MM.1S (cell line): ENCODE data around the gene SLC12A2.

Experiments used
- DNase-seq: peaks from one replicate; pipeline ENCODE4 v3.0.0-alpha.2; 2015
- H2AFZ ChIP-seq: fragments of 300-600 bp; sonication (generic); 2 replicates; pipeline ENCODE4 v1.6.0; 2016; ENCODE audit warnings: antibody characterized with exemption, low read length
- H3F3A ChIP-seq: fragments of 300-600 bp; sonication (generic); 2 replicates; pipeline ENCODE4 v1.6.1; 2016; ENCODE audit warnings: mild to moderate bottlenecking, antibody characterized with exemption, low read length, moderate library complexity, mixed read lengths; ENCODE audit not compliant: insufficient read depth
- H3K27ac ChIP-seq: fragments of 300-600 bp; sonication (generic); 2 replicates; pipeline ENCODE4 v1.5.1; 2016; ENCODE audit warnings: mild to moderate bottlenecking, low read length
- H3K27me3 ChIP-seq: fragments of 300-600 bp; sonication (generic); replicated peaks from 2 replicates; pipeline ENCODE4 v1.6.0; 2016; ENCODE audit warnings: low read length; ENCODE audit not compliant: insufficient read depth
- H3K36me3 ChIP-seq: fragments of 300-600 bp; sonication (generic); replicated peaks from 2 replicates; pipeline ENCODE4 v1.6.1; 2016; ENCODE audit warnings: mild to moderate bottlenecking, low read length, mixed read lengths; ENCODE audit not compliant: insufficient read depth
- H3K4me1 ChIP-seq: fragments of 300-600 bp; sonication (generic); 2 replicates; pipeline ENCODE4 v1.6.1; 2016; ENCODE audit warnings: low read length, mixed read lengths
- H3K4me2 ChIP-seq: fragments of 300-600 bp; sonication (generic); 2 replicates; pipeline ENCODE4 v1.6.0; 2016; ENCODE audit warnings: low read depth, low read length
- H3K4me3 ChIP-seq: fragments of 300-600 bp; sonication (generic); 2 replicates; pipeline ENCODE4 v1.5.1; 2016; ENCODE audit warnings: low read length, mixed read lengths
- H3K79me2 ChIP-seq: fragments of 300-600 bp; sonication (generic); 2 replicates; pipeline ENCODE4 v1.6.1; 2016; ENCODE audit warnings: mixed run types, low read length, mixed read lengths
- H3K9ac ChIP-seq: fragments of 300-600 bp; sonication (generic); 2 replicates; pipeline ENCODE4 v1.6.1; 2016; ENCODE audit warnings: low read length, mixed read lengths
- H3K9me2 ChIP-seq: fragments of 300-600 bp; sonication (generic); replicated peaks from 2 replicates; pipeline ENCODE4 v1.6.1; 2016; ENCODE audit warnings: mild to moderate bottlenecking, low read length, mixed read lengths; ENCODE audit not compliant: insufficient read depth
- H3K9me3 ChIP-seq: fragments of 300-600 bp; sonication (generic); replicated peaks from 2 replicates; pipeline ENCODE4 v1.6.1; 2016; ENCODE audit warnings: mild to moderate bottlenecking, low read length, mixed read lengths; ENCODE audit not compliant: insufficient read depth
- H4K20me1 ChIP-seq: fragments of 300-600 bp; sonication (generic); 2 replicates; pipeline ENCODE4 v1.6.1; 2016; ENCODE audit warnings: mild to moderate bottlenecking, low read length, moderate library complexity, mixed read lengths; ENCODE audit not compliant: insufficient read depth
- EZH2 ChIP-seq: fragments of 300-600 bp; sonication (generic); optimal IDR thresholded peaks from 2 replicates; pipeline ENCODE3; 2017; ENCODE audit warnings: low read depth, mild to moderate bottlenecking, antibody characterized with exemption, low read length, mixed read lengths
- EZH2phosphoT487 ChIP-seq: fragments of 300-600 bp; sonication (generic); IDR thresholded peaks from 2 replicates; pipeline ENCODE4 v1.6.1; 2018; ENCODE audit warnings: antibody characterized with exemption, low read length
- TF ChIP-seq, protein P1 (sequence below): fragments of 300-600 bp; sonication (generic); IDR thresholded peaks from 2 replicates; pipeline ENCODE4 v1.5.1; 2016; ENCODE audit warnings: antibody characterized with exemption, low read length, mixed read lengths

The SLC12A2 gene

DNA sequence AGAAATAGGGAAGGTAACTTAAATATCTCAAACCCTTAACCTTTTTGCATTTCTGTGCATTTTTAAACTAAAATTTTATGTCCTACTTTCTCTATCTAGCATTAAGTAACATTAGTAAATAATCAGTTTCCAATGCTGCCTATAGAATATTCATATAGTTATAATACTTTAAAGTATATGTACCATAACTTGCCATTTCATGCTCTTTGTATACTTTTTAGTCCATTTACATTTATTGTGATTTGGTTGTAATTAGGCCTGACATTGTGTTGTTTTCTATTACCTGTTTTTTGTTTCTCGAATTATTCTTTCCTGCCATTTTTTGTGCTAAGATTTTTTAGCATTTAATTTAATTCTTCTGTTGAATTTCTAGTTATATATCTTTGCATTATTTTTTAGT is 13.7 kb downstream of the SLC12A2 start:
- Histone ChIP-seq H3K9me2 (no peaks in the 10 kb centered on the region), H3K4me3 (no peak overlapping the region), H3K9me3 (no peaks in the 10 kb centered on the region), H3K36me3 (no peaks in the 10 kb centered on the region), H4K20me1 (no peaks in the 10 kb centered on the region), H3K9ac (no peak overlapping the region), H3F3A (no peaks in the 10 kb centered on the region), H3K4me2 (no peak overlapping the region), H2AFZ (no peak overlapping the region), H3K27ac (no peak overlapping the region), H3K79me2 (peaks cover 31% of the 10 kb centered on the region), H3K4me1 (no peaks in the 10 kb centered on the region), H3K27me3 (no peaks in the 10 kb centered on the region)
- no peak for DNase-seq
- TF ChIP-seq, protein P1, sequence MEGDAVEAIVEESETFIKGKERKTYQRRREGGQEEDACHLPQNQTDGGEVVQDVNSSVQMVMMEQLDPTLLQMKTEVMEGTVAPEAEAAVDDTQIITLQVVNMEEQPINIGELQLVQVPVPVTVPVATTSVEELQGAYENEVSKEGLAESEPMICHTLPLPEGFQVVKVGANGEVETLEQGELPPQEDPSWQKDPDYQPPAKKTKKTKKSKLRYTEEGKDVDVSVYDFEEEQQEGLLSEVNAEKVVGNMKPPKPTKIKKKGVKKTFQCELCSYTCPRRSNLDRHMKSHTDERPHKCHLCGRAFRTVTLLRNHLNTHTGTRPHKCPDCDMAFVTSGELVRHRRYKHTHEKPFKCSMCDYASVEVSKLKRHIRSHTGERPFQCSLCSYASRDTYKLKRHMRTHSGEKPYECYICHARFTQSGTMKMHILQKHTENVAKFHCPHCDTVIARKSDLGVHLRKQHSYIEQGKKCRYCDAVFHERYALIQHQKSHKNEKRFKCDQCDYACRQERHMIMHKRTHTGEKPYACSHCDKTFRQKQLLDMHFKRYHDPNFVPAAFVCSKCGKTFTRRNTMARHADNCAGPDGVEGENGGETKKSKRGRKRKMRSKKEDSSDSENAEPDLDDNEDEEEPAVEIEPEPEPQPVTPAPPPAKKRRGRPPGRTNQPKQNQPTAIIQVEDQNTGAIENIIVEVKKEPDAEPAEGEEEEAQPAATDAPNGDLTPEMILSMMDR = no peak
- no peak for TF ChIP-seq EZH2phosphoT487
- no peak for TF ChIP-seq EZH2

DNA sequence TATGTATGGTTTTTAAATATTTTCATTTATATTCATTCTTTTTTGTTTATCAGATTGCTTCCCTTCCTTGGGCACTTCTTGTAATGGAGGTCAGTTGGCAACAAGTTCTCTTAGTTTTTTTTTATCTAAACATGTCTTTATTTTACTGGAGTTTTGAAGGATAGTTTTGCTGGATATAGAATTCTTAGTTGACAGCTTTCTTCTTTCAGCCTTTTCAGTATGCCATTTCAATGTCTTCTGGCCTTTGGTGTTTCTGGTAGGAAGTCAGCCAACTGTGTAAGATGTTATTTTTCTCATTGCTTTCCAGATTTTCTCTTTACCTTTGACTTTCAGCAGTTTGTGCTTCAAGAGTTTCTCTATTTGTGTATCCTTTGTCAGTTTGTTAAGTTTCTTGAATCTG is 14.2 kb downstream of the SLC12A2 start:
- no peak overlapping the region for H3K4me3 ChIP-seq
- H3K4me1 ChIP-seq = no peaks in the 10 kb centered on the region
- no peaks in the 10 kb centered on the region for H3K9me3 ChIP-seq
- H4K20me1 ChIP-seq = no peaks in the 10 kb centered on the region
- DNase-seq = no peak
- no peak overlapping the region for H3K27ac ChIP-seq
- no peaks in the 10 kb centered on the region for H3K9me2 ChIP-seq
- H2AFZ ChIP-seq = no peak overlapping the region
- no peak for TF ChIP-seq EZH2phosphoT487
- no peak for TF ChIP-seq EZH2
- TF ChIP-seq, protein P1 = no peak
- no peaks in the 10 kb centered on the region for H3F3A ChIP-seq
- H3K79me2 ChIP-seq = peaks cover 30% of the 10 kb centered on the region
- H3K9ac ChIP-seq = no peak overlapping the region
- no peaks in the 10 kb centered on the region for H3K27me3 ChIP-seq
- no peaks in the 10 kb centered on the region for H3K36me3 ChIP-seq
- H3K4me2 ChIP-seq = no peak overlapping the region

DNA sequence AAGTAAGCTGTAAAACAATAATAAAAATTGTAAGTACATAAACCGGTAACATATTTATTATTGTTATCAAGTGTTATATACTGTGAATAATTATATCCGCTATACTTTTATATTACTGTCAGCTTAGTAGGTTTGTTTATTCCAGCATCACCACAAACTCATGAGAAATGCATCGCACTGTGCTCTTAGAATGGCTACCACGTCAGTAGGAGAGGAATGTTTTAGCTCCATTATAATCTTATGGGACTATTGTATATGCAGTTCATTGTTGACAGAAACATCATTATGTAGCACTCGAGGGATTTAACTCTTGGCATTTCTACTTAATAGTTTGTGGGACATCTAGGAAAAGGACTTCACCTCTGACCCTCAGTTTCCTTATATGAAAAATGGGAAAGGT is 16.4 kb downstream of the SLC12A2 start:
- Histone ChIP-seq H3K27me3 (no peaks in the 10 kb centered on the region), H3K9ac (no peak overlapping the region), H3K9me2 (no peaks in the 10 kb centered on the region), H3F3A (no peaks in the 10 kb centered on the region), H3K4me3 (no peak overlapping the region), H3K9me3 (no peaks in the 10 kb centered on the region), H3K4me1 (no peaks in the 10 kb centered on the region), H3K36me3 (no peaks in the 10 kb centered on the region), H3K79me2 (peaks cover 20% of the 10 kb centered on the region), H3K27ac (no peak overlapping the region), H3K4me2 (no peak overlapping the region), H2AFZ (no peak overlapping the region), H4K20me1 (no peaks in the 10 kb centered on the region)
- TF ChIP-seq, protein P1 = no peak
- no peak for TF ChIP-seq EZH2
- no peak for DNase-seq
